HG03457 (cell line): ENCODE measurements around the gene HDAC6.
"Not testable (repeated sequence)": the region's sequence is repeated elsewhere in the genome, so short reads cannot be mapped to it uniquely, and the experiment has no call there.

ENCODE experiments used
- ATAC-seq: cut with Tn5 transposase; IDR thresholded peaks from one replicate; pipeline ENCODE4 v1.9.1; 2021; ENCODE audit warnings: moderate number of reproducible peaks; ENCODE audit not compliant: unreplicated experiment

The HDAC6 gene

GRCh38 chrX:48823053-48823452, 21.2 kb downstream of the HDAC6 start:
- no peak for ATAC-seq

GRCh38 chrX:48824066-48824465, 22.2 kb downstream of the HDAC6 start:
- no peak for ATAC-seq

- ATAC-seq: no peak
These were observed 24.4 kb downstream of the HDAC6 start, which contains the start of gene ERAS for GRCh38 chrX:48826135-48826875. TSS of gene ERAS (plus strand) at chrX:48826513. CDS start at chrX:48829124, 2,611 bp downstream.

GRCh38 chrX:48826876-48827653, 25.2 kb downstream of the HDAC6 start:
- ATAC-seq: no peak

GRCh38 chrX:48827654-48827968, 25.7 kb downstream of the HDAC6 start:
- ATAC-seq: no peak

- no peak for ATAC-seq
These were observed 27.3 kb downstream of the HDAC6 start for GRCh38 chrX:48829016-48829735.

GRCh38 chrX:48831136-48831908, 29.5 kb downstream of the HDAC6 start:
- ATAC-seq: no peak

- no peak for ATAC-seq
These were observed 30.0 kb downstream of the HDAC6 start for GRCh38 chrX:48831909-48832291.

GRCh38 chrX:48833542-48834138, 31.8 kb downstream of the HDAC6 start:
- ATAC-seq: no peak

GRCh38 chrX:48834383-48834709, 32.5 kb downstream of the HDAC6 start:
- ATAC-seq: no peak

GRCh38 chrX:48835524-48836329, 33.9 kb downstream of the HDAC6 start, which contains the start of gene PCSK1N:
TSS of gene PCSK1N (minus strand) at chrX:48835610. CDS start at chrX:48835532, 78 bp downstream.
- no peak for ATAC-seq

- ATAC-seq: no peak
These were observed 37.8 kb downstream of the HDAC6 start for GRCh38 chrX:48839686-48840085.

GRCh38 chrX:48848847-48849246, 47.0 kb downstream of the HDAC6 start:
- ATAC-seq: no peak

- no peak for ATAC-seq
These were observed 51.0 kb downstream of the HDAC6 start for GRCh38 chrX:48852857-48853256.

- ATAC-seq: not testable (repeated sequence)
These were observed 51.6 kb downstream of the HDAC6 start for GRCh38 chrX:48853494-48853893.

- ATAC-seq: not testable (repeated sequence)
These were observed 52.4 kb downstream of the HDAC6 start for GRCh38 chrX:48854121-48854804.

- ATAC-seq: no peak
These were observed 53.0 kb downstream of the HDAC6 start for GRCh38 chrX:48854898-48855297.

- ATAC-seq: no peak
These were observed 62.3 kb downstream of the HDAC6 start for GRCh38 chrX:48864210-48864609.

GRCh38 chrX:48872017-48872416, 70.2 kb downstream of the HDAC6 start:
- ATAC-seq: not testable (repeated sequence)
